SK-N-SH treated with all-trans-retinoic acid at 6 μM for 48 hours (cell line): ENCODE measurements around the gene CFAP74.

Source experiments
- ATAC-seq: fragments of 200-7000 bp; cut with Tn5 transposase; 3 replicates; pipeline ENCODE4 v1.9.1; 2020; ENCODE audit warnings: mild to moderate bottlenecking, moderate library complexity
- BACH2 ChIP-seq: fragments of 250-450 bp; sonication (Bioruptor Pico); IDR thresholded peaks from 2 replicates; pipeline ENCODE4 v1.9.0; 2021; ENCODE audit warnings: mild to moderate bottlenecking, borderline replicate concordance
- CSDC2 ChIP-seq: fragments of 250-450 bp; sonication (Bioruptor Pico); IDR thresholded peaks from 2 replicates; pipeline ENCODE4 v1.5.0; 2020; ENCODE audit warnings: mild to moderate bottlenecking, moderate library complexity
- ESRRG ChIP-seq: fragments of 250-450 bp; sonication (Bioruptor Pico); IDR thresholded peaks from 2 replicates; pipeline ENCODE4 v1.6.1; 2021; ENCODE audit warnings: mild to moderate bottlenecking
- GLIS3 ChIP-seq: fragments of 250-450 bp; sonication (Bioruptor Pico); IDR thresholded peaks from 2 replicates; pipeline ENCODE4 v1.5.0; 2020; ENCODE audit warnings: mild to moderate bottlenecking, moderate library complexity
- ISL1 ChIP-seq: fragments of 250-450 bp; sonication (Bioruptor Pico); IDR thresholded peaks from 2 replicates; pipeline ENCODE4 v2.1.2; 2022; ENCODE audit warnings: mild to moderate bottlenecking, moderate library complexity
- OSR1 ChIP-seq: fragments of 250-450 bp; sonication (Bioruptor Pico); IDR thresholded peaks from 2 replicates; pipeline ENCODE4 v1.8.0; 2022; ENCODE audit warnings: moderate library complexity, mild to moderate bottlenecking, inconsistent platforms
- POU6F1 ChIP-seq: fragments of 250-450 bp; sonication (Bioruptor Pico); IDR thresholded peaks from 2 replicates; pipeline ENCODE4 v1.8.0; 2021; ENCODE audit warnings: low read depth, mild to moderate bottlenecking, moderate library complexity, borderline replicate concordance
- TCF4 ChIP-seq: fragments of 250-450 bp; sonication (Bioruptor Pico); IDR thresholded peaks from 2 replicates; pipeline ENCODE4 v1.8.0; 2021; ENCODE audit warnings: mild to moderate bottlenecking, moderate library complexity, borderline replicate concordance
- TOX ChIP-seq: fragments of 250-450 bp; sonication (Bioruptor Pico); IDR thresholded peaks from 2 replicates; pipeline ENCODE4 v1.8.0; 2021; ENCODE audit warnings: mild to moderate bottlenecking, moderate library complexity, borderline replicate concordance
- TSHZ2 ChIP-seq: fragments of 250-450 bp; sonication (Bioruptor Pico); IDR thresholded peaks from 2 replicates; pipeline ENCODE4 v1.5.0; 2020; ENCODE audit warnings: mild to moderate bottlenecking, moderate library complexity
- ZC3H10 ChIP-seq: fragments of 250-450 bp; sonication (Bioruptor Pico); IDR thresholded peaks from 2 replicates; pipeline ENCODE4 v1.5.1; 2021; ENCODE audit warnings: mild to moderate bottlenecking, moderate library complexity
- ZFP3 ChIP-seq: fragments of 250-450 bp; sonication (Bioruptor Pico); IDR thresholded peaks from 2 replicates; pipeline ENCODE4 v1.5.0; 2020; ENCODE audit warnings: mild to moderate bottlenecking, moderate library complexity
- ZFP30 ChIP-seq: fragments of 450-650 bp; formaldehyde crosslinking; IDR thresholded peaks from 2 replicates; pipeline ENCODE4 v1.5.0; 2022; ENCODE audit warnings: mild to moderate bottlenecking, moderate library complexity
- ZNF70 ChIP-seq: fragments of 450-650 bp; formaldehyde crosslinking; IDR thresholded peaks from 2 replicates; pipeline ENCODE4 v1.5.0; 2020; ENCODE audit warnings: mild to moderate bottlenecking, moderate library complexity
- TF ChIP-seq, protein P1 (sequence below): fragments of 250-450 bp; sonication (Bioruptor Pico); IDR thresholded peaks from 2 replicates; pipeline ENCODE4 v1.5.1; 2021; ENCODE audit warnings: mild to moderate bottlenecking, moderate library complexity

Gene CFAP74

DNA sequence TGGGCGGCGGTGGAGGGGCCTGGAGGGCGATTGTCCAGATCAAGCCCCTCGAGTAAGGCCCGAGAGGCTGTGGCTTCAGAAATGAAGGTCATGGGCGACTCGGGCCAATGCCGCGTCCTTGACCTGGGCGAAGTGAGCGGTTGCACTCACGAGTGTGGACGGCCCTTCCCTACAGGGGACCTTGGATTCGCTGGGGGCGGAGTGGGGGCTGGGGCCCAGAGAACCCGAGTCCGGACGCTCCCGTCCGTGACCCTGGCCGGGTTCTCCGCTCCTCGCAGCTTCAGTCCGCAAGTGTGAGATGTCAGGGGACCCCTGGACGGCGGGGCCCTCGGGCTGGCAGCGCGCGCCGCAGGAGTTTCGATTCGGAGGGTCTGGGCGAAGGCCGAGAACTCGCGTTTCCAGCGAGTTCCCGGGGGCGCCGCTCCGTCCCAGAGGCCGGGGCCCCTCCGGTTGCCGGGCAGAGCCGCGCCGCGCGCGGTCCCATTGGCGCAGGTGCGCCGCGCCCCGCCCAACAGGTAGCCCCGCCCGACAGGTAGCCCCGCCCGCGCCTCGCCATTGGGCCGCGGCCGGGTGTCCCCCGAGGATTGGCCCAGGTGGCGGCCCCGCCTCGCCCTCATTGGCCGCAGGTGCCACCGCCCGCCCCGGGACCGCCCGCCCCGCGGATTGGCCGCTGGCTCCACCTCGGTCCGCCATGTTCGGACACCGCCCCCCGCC is 46.3 kb upstream of the CFAP74 start, which contains the start of gene PRKCZ:
TSS of gene PRKCZ (plus strand) at position 694 of the 714 bp plus-strand sequence. CDS start 220 bp downstream, outside the sequence.
- ATAC-seq: peak; percentile 73
- TF ChIP-seq TOX (CRISPR knock-in tag) (no peak), ZNF70 (CRISPR knock-in tag) (no peak)
- TF ChIP-seq, all 23 proteins: peak for 0

GRCh38 chr1:2049225-2049717 is 45.7 kb upstream of the CFAP74 start:
- peak; percentile 57 for ATAC-seq
- TF ChIP-seq TOX (CRISPR knock-in tag) (no peak), TSHZ2 (CRISPR knock-in tag) (no peak), OSR1 (no peak), ZFP3 (CRISPR knock-in tag) (no peak), CSDC2 (CRISPR knock-in tag) (no peak), POU6F1 (CRISPR knock-in tag) (no peak), BACH2 (no peak)

DNA sequence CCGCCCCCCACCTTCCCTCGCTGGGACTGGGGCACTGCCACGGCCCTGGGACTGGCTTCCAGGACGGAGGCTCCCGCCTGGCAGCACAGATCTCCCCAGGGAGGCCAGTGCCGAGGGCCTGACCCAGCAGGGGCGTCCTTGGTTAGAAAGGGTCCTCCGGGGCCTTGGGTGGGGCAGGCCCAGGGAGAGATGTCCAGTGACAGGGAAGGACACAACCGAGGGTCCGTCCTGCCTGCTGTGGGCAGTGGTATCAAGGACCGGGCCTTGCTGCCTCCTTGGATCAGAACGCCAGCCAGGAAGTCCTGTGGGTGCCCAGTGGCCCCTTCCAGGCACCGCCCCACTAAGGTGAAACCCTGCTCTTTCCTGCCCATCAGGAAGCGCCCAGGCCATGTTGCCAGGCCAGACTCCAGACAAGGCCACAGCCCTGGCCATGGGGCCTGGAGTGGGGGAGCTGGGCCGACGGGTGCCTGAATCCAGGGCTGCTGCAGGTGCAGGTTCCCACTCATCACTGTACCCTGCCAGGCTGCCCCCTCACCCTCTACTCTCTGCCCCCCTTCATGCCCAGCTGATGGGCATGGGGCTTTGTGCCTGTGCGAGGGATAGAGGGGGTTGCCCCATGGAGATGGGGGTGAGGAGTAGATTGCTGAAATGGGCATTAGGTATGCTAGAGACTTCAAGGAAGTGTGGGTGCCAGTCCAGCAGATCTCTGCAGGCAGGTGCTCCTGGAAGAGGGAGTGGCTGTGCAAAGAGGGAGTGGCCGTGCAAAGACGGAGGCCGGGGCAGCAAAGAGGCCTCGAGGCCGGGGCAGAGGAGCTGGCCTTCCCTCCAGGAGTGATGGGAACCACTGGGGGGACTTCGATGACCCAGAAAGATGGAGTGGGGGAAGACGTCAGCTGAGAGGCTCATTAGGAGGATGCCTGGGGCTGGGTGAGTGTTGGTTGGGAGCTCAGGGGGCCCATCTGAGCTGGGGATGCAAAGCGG is 44.5 kb upstream of the CFAP74 start:
- ATAC-seq: no peak
- no peak for TF ChIP-seq TSHZ2 (CRISPR knock-in tag)
- no peak for TF ChIP-seq ZNF70 (CRISPR knock-in tag)
- no peak for TF ChIP-seq ZFP30 (CRISPR knock-in tag)
- TF ChIP-seq ZC3H10 (CRISPR knock-in tag): no peak
- TF ChIP-seq ESRRG: no peak
- TF ChIP-seq TOX (CRISPR knock-in tag): no peak
- no peak for TF ChIP-seq TCF4 (CRISPR knock-in tag)
- no peak for TF ChIP-seq ISL1 (CRISPR knock-in tag)
- TF ChIP-seq, protein P1, sequence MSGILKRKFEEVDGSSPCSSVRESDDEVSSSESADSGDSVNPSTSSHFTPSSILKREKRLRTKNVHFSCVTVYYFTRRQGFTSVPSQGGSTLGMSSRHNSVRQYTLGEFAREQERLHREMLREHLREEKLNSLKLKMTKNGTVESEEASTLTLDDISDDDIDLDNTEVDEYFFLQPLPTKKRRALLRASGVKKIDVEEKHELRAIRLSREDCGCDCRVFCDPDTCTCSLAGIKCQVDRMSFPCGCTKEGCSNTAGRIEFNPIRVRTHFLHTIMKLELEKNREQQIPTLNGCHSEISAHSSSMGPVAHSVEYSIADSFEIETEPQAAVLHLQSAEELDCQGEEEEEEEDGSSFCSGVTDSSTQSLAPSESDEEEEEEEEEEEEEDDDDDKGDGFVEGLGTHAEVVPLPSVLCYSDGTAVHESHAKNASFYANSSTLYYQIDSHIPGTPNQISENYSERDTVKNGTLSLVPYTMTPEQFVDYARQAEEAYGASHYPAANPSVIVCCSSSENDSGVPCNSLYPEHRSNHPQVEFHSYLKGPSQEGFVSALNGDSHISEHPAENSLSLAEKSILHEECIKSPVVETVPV (CRISPR knock-in tag): no peak
- no peak for TF ChIP-seq GLIS3 (CRISPR knock-in tag)
- no peak for TF ChIP-seq OSR1
- TF ChIP-seq ZFP3 (CRISPR knock-in tag): no peak
